Stimulated activated CD4-positive, alpha-beta T cell treated with anti-CD3 and anti-CD28 coated beads, Interleukin-1b, Interleukin-23, amount 100 ng/mL, for 48 hours (primary cell): ENCODE data around the gene RAB3IL1.

ENCODE experiments used
- DNase-seq: peaks from one replicate; pipeline ENCODE4 v3.0.0-alpha.2; 2020

The RAB3IL1 gene

DNA sequence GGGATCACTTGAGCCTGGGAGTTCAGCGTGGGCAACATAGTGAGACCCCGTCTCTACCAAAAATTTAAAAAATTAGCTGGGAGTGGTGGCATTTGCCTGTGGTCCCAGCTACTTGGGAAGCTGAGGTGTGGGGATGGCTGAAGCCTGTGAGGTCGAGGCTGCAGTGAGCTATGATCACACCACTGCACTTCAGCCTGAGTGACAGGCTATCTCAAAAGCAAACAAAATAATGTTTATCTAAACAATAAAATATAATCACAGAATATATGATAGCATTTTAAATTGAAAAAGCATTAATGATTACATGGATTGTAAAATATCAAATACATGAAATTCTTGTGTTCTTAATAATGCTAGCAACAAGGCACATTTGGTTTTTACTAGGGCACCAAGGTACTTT is 35.5 kb upstream of the RAB3IL1 start:
- no peak for DNase-seq

DNA sequence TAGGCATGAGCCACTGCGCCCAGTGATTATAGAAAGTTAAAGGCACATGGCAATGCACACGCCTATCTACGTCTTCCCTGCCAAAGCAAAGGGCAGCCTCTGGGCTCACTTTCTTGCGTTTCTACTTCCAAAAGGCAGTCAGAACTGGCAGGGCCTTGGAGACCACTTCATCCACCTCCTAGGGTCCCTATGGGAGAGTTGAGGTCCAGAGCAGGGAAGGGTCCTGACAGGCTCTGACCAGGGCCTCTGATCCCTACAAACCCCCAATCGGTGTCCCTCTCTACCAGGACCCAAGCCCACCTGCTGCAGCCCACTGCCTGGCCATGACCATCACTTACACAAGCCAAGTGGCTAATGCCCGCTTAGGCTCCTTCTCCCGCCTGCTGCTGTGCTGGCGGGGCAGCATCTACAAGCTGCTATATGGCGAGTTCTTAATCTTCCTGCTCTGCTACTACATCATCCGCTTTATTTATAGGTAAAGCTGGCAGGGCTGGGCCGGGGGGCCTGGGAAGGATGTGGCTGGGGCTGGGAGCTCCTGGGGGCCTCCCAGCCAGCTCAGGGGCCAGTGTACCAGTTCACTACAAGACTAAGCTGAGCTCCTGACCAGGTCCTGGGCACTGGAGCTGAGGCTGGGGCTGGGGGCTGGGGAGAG is 34.2 kb upstream of the RAB3IL1 start:
- DNase-seq, result no peak

DNA sequence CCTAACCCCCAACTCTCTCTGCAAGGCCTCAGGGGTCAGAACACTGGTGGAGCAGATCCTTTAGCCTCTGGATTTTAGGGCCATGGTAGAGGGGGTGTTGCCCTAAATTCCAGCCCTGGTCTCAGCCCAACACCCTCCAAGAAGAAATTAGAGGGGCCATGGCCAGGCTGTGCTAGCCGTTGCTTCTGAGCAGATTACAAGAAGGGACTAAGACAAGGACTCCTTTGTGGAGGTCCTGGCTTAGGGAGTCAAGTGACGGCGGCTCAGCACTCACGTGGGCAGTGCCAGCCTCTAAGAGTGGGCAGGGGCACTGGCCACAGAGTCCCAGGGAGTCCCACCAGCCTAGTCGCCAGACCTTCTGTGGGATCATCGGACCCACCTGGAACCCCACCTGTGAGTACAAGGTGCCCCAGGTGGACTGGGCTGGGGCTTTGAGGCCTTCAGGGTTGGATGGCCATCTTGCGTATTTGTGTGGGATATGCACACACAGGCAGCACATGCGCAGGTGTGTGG is 32.7 kb upstream of the RAB3IL1 start, which contains the start of gene BEST1:
Gene BEST1, plus strand, starts transcription at position 317 of the 513 bp plus-strand sequence. CDS start 1,456 bp downstream, outside the sequence.
- DNase-seq, result no peak

DNA sequence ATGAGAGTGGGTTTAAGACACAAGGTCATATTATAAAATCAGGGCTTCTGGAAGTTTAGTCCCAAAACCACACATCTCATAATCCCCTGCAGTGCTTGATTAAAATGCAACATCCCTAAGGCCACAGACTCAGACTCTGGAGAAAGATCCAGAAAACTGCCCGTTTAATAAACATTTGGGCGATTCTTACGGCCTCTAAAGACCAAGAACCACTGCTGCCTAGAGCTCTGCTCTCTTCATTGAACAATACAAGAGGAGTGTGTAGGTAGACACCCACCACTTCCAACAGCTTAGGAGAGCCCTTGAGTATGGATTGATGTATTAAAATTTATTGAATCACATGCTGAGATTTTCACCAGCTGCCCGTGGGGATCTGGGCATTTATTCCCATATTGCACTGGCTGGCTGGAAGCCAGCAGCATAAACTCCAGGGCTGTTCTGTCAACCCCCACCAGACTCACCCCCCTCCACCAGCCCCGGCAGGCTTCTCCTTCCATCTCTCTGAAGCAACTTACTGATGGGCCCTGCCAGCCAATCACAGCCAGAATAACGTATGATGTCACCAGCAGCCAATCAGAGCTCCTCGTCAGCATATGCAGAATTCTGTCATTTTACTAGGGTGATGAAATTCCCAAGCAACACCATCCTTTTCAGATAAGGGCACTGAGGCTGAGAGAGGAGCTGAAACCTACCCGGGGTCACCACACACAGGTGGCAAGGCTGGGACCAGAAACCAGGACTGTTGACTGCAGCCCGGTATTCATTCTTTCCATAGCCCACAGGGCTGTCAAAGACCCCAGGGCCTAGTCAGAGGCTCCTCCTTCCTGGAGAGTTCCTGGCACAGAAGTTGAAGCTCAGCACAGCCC is 32.0 kb upstream of the RAB3IL1 start:
- peak; percentile 48 for DNase-seq

- no peak for DNase-seq
Measured at GRCh38 chr11:61948505-61948904, 31.1 kb upstream of the RAB3IL1 start.

DNA sequence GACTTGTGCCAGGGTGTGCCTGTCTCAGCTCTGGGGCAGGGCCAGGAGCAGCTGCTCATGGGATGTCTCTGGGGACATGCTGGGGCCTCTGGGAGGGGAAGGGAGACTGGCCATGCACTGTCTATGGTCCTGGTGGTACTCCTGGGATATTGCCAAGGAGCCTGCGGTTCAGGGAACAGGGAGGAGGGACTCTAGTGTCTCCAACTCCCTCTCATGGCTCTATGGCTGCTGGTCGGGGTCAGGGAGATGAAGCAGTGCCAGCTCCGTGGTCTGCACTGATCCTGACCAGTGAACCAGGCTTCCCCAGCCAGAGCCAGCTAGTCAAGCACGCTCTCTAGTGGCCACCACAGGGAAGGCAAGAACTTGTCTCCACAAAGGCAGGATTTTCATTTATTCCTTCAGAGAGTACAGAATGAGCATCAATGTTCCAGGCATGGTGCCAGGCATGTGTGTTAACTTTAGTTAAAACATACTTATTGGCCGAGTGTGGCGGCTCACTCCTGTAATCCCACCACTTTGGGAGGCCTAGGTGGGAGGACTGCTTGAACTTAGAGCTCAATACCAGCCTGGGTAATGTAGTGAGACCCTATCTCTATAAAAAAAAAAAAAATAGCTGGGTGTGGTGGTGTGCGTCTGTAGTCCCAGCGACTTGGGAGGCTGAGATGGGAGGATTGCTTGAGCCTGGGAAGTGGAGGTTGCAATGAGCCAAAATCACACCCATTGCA is 30.3 kb upstream of the RAB3IL1 start:
- DNase-seq, result peak; percentile 68

DNA sequence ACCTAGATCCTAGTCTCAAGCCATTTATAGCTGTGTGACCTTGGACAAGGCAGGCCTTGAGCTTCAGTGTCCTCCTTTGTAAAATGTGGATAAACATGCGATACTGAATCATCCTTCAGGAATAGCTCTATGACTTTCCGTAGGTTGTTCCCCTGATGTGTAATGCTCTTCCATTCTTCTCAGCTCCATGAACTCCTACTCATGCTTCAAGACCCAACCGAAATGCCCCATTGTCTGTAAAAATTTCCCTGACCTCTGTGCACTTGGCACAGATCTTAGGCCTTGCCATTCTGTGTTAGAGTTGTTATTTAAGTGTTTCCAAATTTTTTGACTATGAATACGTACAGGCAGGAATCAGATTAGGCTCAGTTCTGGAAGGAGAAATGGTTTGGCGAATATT is 29.5 kb upstream of the RAB3IL1 start:
- no peak for DNase-seq

DNA sequence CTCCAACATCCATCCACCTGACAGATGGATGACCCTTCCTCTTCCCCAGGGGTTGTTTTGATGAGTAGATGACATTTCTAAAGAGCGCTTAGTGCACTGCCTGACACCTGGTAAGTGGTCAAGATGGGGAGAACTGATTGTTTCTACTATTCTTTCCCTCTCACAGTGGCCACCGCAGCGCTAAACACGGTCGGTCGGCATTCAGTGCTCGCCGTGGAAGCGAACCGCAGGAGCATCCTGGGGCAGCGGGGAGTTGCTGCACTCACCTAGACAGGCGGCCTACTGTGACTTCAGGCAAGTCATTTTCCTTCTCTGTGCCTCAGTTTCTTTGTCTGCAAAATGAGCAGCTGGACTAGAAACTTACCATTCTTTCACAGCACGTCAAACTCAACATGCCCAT is 27.8 kb upstream of the RAB3IL1 start:
- DNase-seq, result no peak

DNA sequence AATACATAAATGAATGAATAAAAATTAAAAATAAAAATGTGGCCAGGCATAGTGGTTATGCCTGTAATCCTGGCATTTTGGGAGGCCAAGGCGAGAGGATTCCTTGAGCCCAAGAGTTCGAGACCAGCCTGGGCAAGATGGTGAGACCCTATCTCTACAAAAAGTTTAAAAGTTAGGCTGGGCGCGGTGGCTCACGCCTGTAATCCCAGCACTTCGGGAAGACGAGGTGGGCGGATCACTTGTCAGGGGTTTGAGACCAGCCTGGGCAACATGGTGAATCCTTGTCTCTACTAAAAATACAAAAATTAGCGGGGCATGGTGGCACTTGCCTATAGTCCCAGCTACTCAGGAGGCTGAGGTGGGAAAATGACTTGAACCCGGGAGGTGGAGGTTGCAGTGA is 23.1 kb upstream of the RAB3IL1 start:
- no peak for DNase-seq

DNA sequence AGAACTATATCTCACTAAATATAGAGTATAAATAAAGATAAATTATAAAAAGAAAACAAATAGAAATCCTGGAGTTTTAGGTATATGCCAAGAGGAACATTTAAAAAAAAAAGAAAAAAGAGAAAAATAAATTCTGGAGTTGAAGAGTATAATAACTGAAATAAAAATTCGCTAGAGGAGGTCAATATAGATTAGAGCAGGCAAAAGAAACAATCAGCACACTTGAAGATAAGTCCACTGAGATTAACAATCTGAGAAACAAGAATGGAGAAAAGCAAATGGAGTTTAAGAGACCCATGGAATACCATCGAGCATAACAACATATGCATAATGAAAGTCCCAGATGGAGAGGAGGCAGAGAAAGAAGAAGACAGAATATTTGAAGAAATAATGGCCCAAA is 18.5 kb upstream of the RAB3IL1 start:
- DNase-seq, result no peak

GRCh38 chr11:61930933-61931332 is 13.6 kb upstream of the RAB3IL1 start:
- DNase-seq, result no peak

- DNase-seq, result no peak
Measured at GRCh38 chr11:61928606-61929005, 11.2 kb upstream of the RAB3IL1 start.

DNA sequence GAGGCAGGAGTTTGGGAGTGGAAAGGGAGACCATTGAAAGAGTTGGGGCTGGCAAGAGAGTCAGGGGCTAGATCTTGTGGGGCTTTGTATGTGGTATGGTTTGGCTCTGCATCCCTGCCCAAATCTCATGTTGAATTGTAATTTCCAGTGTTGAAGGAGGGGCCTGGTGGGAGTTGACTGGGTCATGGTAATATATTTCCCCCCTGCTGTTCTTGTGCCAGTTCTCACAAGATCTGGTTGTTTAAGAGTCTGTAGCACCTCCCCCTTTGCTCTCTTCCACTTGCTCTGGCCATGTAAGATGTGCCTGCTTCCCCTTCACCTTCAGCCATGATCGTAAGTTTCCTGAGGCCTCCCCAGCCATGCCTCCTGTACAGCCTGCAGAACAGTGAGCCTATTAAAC is 10.1 kb upstream of the RAB3IL1 start:
- no peak for DNase-seq

DNA sequence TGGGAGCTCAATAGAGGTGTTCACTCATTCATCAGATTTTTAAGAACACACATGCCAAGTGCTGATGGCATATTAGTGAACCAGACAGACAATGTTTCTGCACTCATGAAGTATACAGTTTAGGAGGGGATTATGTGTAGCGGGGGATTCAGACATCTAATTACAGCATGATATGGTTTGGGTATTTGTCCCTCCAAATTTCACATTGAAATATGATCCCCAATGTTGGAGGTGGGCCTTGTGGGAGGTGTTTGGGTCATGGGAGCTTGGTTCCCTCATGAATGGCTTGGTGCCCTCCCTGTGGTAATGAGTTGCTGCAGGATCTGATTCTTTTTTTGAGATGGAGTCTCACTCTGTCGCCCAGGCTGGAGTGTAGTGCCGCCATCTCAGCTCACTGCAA is 8.9 kb upstream of the RAB3IL1 start:
- DNase-seq, result no peak

DNA sequence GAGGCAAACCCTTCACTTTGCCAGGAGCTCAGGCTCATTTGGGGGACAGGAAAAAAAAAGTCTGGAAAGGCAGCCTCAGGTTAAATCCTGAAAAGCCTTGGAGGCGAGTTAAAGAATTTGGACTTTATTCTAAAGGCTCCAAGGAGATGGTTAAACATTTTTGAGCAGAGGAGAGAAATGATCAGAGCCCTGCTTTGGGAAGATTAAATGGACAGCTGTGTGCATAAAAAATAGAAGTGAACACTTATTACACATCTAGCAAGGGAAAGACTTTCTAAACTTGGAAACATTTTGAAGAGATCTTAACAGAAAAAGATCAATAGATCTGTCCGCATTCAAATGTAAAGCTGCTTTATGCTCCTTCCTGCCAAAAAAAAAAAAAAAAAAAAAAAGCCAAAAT is 8.4 kb upstream of the RAB3IL1 start:
- no peak for DNase-seq

GRCh38 chr11:61924064-61924455 is 6.7 kb upstream of the RAB3IL1 start:
- no peak for DNase-seq

DNA sequence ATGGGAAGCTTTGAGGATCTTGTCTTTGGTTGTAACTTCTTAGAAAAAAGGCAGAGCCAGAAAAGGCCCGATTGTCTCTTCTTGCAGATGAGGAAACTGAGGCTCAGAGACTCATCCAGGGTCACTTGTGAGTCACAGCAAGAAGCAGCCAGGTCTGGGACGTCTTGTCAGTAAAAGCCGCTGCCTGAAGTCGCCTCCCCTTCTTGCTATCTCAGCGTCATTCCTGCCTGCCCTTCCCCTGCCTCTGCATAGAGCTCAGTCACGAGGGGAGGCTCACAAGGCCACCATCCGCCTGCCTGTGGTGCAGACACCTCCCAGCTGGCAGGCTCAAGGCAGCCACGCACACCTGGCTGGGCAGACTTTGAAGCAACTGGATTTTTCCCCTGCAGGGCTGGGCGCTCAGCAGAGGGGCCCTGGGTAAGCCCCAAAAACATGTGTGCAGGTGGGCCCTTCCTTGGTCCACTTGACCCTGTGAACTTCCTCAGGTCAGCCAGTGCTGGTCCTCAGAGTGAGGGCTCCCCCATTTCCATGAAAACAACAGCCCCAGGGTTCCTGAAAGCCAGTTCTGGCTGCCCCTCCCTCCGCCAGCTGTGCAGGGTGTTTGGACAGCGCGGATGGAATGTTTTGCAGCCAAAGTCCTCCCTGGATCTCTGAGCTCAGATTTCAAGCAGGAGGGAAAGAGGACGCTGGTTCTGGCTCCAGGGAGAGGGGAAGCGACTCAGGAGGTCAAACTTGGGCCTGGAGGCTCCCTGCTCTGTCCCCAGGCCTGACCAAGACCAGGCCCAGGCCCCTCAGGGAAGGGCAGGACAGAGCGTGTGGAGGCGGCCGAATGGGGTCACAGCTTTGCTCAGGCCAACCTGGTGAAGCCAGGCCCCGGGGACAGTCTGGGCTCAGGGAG is 6.0 kb upstream of the RAB3IL1 start:
- no peak for DNase-seq

GRCh38 chr11:61922539-61922938 is 5.2 kb upstream of the RAB3IL1 start:
- DNase-seq, result no peak

- DNase-seq, result no peak
Measured at GRCh38 chr11:61921446-61921845, 4.1 kb upstream of the RAB3IL1 start.

DNA sequence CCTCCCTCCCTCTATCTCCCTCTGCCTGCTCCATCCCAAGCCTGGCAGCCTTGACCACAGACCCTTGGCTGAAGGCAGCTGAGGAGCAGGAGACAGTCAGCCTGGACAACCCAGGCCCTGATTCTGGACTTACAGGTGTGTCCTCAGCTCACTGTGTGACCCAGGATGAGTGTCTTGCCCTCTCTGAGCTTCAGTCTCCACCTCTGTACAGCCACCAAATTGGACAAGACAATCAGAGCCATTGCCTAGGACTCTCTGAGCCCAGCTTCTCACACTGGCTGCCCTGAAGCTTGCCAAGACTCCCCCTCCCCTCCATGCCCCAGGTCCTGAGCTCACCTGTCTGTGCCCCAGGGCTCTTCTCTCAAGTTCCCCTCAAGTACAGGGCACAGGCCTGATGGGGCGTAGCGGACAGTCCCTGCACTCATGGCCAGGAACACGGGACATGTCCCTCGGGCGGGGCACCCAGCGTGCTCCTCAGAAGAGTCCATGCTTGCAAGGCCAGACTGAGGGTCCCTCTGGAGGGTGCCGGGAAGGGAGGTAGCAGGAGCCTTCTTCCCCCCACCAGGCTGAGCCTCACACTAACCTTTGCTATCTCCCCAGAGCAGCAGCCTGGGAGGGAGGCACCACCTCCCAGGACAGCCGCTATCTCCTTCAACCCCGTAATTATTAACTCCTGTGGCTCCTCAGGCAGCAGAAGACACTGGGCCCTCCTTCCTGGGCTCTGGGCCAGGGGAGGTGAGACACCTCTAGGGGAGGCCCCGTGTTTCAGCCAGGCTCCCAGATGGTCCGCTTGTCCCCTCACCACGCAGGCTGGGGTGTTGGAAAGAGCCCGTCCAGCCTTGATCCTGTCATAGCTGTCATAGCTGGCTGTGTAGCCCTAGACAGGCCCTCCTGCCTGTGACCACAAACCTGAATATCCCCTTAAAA is 2.6 kb upstream of the RAB3IL1 start:
- DNase-seq, result no peak
